A549 treated with AZD9567 at 1 μM for 4 hours (cell line): ENCODE results near the gene MOB1A. TPM values are rescaled to one million over a fixed set of nuclear protein-coding genes. Genes with fewer than 3 reads are reported as not detected.

Source experiments
- total RNA-seq: library from RNA; stranded (reverse); fragments of 200-300 nt; extraction: Qiagen RNA extraction; gene quantifications from 5 replicates; pipeline ENCODE4 v1.2.3, GENCODE V29; 2022; ENCODE audit not compliant: insufficient read depth

The MOB1A gene
- total RNA-seq = 81.1 to 112 TPM (median 89.5 TPM) in 5 replicates

DNA sequence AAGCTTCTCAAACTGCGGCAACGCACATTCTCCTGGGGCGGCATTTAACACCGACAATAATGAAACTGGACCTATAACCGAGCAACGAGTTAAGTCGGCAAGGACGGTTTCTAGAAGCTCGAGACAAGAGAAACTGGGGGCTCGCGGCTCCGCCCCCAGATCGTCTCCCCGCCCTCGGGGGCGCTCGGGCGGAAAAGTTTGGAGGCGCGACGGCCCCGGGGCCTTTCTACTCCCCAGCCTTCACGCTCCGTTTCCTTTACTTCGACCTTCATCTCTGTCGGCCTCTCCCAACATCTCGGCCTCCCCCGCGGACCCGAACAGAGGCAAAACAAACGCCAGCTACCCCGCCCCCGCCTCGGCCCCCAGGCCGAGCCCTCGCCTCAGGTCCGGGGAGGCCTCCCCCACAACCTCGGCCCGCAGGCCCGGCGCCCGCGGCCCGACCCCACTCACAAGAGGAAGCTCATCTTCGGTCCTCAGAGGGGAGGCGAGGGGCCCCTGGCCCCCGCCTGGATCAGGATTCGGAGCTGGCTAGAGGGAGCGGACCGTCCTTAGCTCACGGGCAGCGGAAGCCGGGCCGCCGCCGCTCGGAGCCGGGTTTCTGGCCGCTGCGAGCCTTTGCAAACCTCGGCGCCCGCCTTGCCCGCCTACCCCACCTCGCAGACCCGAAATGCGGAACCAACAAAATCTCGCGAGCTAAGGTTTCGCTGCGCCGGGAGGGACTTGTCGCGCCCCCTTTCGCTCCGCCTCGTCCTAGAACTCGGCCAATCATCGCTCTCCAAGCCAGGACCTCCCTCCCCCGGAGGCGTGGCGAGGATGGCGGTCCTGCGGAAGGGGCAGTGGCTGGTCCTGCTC, at the start of gene MOB1A:
TSS of gene MOB1A (minus strand) at position 669 of the 852 bp plus-strand sequence. CDS start at position 464, 205 bp downstream.

DNA sequence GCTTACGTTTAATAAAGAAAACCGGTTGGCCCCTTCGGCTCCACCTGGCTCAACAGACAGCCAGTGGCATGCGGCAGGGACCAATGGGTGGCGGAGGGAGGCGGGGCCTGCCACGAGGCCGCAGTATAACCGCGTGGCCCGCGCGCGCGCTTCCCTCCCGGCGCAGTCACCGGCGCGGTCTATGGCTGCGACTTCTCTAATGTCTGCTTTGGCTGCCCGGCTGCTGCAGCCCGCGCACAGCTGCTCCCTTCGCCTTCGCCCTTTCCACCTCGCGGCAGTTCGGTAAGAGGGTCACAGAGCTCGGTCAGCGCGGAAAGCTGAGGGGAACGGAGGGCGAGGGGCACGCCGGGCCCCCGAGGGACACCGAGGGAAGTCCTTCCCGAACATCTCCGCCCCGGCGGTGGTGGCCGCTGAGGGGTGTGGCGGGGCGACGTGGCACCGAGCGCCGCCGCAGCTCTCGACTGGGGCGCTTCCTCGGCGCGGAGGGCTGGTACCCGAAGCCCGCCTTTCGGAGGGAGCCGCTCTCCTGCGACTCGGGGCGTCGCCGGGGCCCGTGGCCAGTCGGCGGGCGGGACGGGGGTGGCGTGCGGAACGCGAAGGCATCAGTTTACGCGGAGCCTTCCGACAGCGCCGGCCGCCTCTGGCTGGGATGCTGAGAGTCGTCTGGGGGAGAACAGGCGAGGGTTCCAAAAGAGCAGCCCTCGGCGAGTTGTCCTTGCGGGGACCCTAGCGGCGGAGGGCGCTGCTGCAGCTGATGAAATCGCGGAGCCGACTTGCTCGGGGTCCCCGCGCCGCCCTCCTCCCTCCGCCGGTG, 20.0 kb upstream of the MOB1A start, which contains the start of gene MTHFD2:
TSS of gene MTHFD2 (plus strand) at position 155 of the 814 bp plus-strand sequence. CDS start at position 182, 27 bp downstream.

GRCh38 chr2:74147727-74148456, 30.8 kb downstream of the MOB1A start, which contains the start of gene BOLA3:
BOLA3 (minus strand) TSS chr2:74147912; CDS start chr2:74147874, 38 bp downstream.

Other genes starting within 250 kb of the MOB1A start
- 6.6 to 8.1 TPM (median 7.3 TPM) in 5 replicates for gene TET3, start 194.0 kb downstream of the MOB1A start, total RNA-seq
- 125 to 169 TPM (median 135 TPM) in 5 replicates for gene BOLA3, start 31.0 kb downstream of the MOB1A start, total RNA-seq
- 168 to 230 TPM (median 177 TPM) in 5 replicates for gene MTHFD2, start 19.7 kb upstream of the MOB1A start, total RNA-seq
- gene SLC4A5, start 164.5 kb upstream of the MOB1A start, total RNA-seq = 0.23 to 0.55 TPM (median 0.51 TPM) in 4 of 5 replicates, not detected in the other
- 108 to 152 TPM (median 145 TPM) in 5 replicates for gene DCTN1, start 201.4 kb upstream of the MOB1A start, total RNA-seq
- 2.9 to 5.0 TPM (median 4.2 TPM) in 5 replicates for gene C2orf81, start 242.7 kb upstream of the MOB1A start, total RNA-seq
- 81.9 to 90.0 TPM (median 89.3 TPM) in 5 replicates for gene WDR54, start 242.9 kb upstream of the MOB1A start, total RNA-seq